T-helper 1 cell treated with Interleukin-12 subunit alpha and Interleukin-12 subunit beta and Interleukin-4 antibody, amounts not matched to agents 30 ng/mL and 1 ng/mL, for 36 hours (primary cell): ENCODE measurements around the gene ATAD3C. TPM values are rescaled to one million over a fixed set of nuclear protein-coding genes. Genes with fewer than 3 reads are reported as not detected.
"Not testable (repeated sequence)": the region's sequence is repeated elsewhere in the genome, so short reads cannot be mapped to it uniquely, and the experiment has no call there.

ENCODE experiments used
- intact Hi-C: fragments of 100-400 bp; cut with micrococcal nuclease; formaldehyde crosslinking; loops from one replicate; pipeline ENCODE4 v1.15.1; 2024
- total RNA-seq: library from RNA; stranded (reverse); gene quantifications from 2 replicates; pipeline ENCODE4 v1.2.3, GENCODE V29; 2022

ATAD3C gene
- total RNA-seq, 1 donor from 2014 or later: 1.5 TPM

DNA sequence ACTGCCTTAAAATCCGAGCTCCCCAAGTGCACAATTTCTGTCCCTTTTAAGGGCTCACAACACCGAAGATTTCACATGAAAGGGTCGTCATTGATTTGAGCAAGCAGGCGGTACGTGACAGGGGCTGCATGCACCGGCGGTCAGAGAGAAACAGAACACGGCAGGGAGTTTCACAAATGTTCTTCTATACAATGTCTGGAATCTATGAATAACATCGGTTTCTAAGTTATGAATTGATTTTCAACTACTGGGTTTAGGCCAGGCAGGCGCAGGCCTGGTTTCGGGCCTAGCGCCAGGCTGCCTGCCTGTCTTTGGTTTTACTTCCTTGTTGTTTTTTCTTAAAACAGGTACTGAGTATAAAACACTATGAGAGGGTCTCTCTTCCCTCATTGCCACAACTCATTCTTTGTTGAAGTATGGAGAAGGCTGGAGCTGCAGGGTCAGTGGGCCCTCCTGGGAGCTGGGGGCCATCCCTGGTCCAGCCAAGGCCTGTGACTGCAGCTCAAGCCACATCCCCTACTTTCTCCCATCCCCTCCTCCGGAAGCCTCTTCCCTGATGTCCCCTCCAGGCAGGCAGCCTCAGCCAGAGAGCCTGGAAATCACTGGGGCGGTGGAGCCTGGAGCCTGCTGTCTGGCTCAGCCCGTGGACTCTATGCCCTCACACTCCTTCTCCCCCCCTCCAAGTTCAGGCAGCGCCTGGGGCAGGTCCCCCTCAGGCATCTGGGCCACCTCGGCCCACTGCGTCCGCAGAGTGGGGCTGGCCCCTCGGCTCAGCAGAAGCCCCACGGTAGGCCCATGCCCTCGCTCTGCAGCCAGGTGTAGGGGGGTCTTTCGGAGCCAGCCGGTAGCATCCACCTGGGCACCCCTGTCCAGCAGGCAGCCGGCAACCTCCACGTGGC lies 30.8 kb upstream of the ATAD3C start:
- intact Hi-C loops: no loop called here

DNA sequence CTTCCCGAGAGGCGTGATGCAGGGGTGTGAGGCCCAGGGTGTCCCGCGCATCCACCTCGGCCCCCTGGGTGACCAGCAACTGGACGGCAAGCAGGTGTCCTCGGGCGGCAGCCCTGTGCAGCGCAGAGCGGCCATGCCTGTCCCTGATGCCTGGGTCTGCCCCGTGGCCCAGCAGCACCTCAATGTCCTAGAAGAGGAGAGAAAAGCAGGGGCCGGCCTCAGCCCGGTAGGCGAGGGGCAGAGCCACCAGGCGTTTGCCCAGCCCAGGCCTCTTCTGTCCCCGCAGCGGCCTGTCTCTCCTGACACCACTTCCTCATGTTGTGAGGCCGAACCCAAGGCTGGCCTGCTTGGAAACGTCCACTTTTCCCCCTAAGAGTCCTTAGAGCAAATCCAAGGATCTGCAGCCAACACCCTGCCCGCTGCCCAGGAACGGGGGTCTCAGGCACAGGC lies 30.1 kb upstream of the ATAD3C start:
- intact Hi-C loops: no loop called here

DNA sequence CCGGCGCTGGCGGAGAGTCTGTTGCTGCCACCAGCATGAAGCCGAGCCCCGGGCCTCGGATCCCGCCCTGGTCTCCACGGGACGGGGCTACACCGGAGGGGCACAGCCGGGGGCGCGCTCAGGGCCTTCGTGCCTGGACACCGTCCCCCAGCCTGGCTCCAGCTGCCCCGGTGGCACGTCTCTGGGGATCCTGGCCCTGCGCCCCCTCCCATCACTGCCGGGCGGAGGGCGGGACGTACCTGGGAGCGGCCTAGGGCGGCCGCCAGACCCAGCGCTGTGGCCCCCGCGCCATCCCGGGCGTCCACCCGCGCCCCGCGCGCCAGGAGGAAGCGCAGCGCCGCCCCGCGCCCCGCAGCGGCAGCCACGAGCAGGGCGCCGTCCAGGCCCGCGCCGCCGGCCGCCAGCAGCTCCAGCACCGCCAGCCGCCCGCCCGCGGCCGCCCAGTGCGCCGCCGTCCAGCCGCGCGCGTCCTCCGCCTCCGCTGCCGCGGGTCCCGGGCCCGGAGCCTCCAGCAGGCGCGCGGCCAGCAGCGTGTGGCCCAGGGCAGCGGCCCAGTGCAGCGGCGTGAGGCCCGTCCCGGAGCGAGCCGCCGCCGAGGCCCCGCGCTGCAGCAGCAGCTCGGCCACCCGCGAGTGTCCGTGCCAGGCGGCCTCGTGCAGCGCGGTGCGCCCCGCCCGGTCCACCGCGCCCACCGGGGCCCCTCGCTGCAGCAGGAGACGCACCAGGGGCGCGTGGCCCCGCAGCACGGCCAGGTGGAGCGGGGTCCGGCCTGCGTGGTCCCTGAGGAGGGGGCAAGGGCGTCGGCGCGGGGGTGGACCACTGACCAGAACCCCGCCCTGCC lies 29.5 kb upstream of the ATAD3C start:
- intact Hi-C loops: no loop called here

DNA sequence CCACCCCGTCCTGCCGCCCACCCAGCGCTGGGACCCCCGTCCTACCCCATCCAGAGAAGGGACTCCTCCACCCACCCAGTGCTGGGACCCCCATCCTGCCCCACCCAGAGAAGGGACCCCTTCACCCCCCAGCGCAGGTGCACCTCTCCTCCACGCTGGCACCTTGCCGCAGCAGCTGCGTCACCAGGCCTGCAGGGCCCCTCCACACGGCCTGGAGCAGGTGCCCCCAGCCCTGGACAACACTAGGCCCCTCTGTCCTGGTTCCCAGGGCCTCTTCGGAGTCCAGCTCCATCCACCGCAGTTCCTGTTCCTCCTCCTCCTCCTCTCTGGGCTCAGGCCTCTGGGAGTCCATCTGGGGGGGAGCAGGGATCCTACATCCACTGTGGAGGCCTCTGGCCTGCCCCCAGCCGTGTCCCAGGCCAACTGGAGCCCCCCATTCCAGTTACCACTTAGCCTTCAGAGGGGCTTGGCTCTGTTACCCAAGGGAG lies 28.8 kb upstream of the ATAD3C start:
- intact Hi-C loops: no loop called here

DNA sequence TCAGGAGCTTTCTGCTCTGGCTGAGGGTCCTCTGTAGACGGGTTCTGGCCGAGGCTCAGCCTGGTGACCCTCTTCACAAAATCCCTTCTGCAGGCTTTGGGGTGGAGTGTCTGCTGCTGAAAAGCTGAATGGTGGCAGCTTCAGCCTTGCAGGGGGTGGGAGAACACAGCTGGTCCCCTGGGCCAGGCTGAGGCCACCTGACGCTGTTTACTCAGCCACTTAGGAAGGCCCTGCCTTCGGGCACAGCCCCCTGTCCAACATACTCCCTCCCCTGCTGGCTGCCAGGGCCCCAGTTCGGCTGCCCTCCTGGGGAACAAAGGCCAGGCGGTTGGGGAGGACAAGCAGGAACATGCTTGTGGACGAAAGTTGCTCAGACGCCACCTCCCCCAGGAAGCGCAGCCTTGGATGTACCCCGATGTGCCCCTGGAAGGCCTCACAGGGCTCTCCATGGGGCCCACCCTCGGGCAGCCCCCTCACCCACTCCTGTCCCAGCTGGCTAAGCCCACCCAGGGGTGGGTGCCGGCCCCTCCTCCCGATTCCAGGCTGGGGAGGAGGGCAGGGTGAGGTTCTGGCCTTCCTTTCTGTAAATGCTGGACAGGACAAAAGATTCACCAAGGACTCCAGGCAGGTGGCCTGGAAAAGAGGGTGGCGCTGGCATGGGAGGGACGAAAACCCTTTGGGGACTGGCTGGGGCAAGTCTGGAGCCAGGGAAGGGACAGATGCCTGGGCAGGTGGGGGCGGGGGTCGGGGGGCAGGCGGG lies 28.2 kb upstream of the ATAD3C start, which contains the start of gene ANKRD65:
Gene ANKRD65 (minus strand): TSS at position 130 of the 760 bp plus-strand sequence. CDS start 271 bp downstream, outside the sequence.
- intact Hi-C loops: no loop called here

DNA sequence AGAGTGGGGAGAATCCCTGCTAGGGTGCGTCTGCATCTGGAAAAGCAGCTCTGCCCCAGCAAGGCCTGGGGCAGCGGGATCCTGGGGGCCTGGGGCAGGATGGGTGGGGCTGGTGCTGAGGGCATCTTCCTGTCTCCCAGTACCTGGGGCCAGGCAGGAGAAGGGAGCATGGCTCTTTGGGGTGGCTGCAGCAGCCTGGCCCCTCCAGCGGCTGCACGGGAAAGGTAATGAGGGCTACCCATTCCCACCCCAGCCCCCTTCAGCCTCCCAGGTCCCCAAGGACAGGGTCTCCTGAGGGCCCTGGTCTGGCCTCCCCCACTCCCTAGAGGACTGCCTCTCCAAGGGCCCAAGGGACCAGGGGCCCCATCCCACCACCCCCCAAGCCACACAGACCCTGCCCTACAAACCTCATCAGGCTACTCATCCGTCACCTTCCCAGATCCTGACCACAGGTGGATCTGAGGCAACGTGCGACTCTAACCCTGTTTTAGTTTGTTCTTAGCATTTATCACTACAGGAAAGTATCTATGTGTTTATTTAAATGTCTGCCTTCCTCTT lies 27.5 kb upstream of the ATAD3C start:
- intact Hi-C loops: no loop called here

DNA sequence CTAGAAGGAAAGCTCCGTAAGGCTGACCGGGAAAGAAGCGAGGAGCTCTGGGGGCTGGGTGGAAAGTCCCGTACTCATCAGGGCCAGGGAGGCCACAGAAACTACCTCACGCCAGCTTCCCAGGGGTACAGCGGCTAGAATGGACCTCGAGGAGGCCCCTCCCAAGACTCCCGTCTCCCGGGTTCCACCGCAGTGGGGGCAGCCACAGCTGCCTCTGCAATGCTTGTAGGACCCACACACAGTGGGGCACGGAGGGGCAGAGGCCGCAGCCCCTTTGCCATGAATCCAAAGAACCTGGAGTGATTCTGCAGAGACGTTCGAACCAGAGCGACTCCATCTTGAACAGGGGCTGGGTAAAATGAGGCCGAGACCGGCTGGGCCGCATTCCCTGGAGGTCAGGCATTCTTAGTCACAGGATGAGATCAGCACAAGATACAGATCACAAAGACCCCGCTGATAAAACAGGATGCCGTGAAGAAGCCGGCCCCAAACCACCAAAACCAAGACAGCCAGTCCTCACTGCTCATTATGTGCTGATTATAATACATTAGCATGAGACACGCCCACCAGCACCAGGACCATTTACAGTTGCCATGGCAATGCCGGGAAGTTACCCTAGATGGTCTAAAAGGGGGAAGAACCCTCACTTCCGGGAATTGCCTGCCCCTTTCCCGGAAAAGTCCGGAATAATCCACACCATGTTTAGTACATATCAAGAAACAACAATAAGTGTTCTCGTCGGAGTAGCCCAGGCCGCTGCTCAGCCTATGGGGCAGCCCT lies 26.8 kb upstream of the ATAD3C start:
- intact Hi-C loops: no loop called here

DNA sequence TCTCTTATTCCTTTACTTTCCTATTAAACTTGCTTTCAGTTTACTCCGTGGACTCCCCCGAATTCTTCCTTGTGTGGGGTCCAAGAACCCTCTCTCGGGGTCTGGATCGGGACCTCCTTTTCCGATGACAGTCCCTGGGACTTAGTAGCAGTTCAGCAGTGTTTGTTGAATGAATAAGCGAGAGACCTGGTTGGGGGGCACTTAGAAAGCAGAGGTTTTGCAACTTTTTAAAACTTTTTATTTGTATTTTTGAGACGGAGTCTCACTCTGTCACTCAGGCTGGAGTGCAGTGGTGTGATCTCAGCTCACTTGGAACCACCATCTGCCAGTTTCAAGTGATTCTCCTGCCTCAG lies 26.3 kb upstream of the ATAD3C start:
- intact Hi-C loops: no loop called here

DNA sequence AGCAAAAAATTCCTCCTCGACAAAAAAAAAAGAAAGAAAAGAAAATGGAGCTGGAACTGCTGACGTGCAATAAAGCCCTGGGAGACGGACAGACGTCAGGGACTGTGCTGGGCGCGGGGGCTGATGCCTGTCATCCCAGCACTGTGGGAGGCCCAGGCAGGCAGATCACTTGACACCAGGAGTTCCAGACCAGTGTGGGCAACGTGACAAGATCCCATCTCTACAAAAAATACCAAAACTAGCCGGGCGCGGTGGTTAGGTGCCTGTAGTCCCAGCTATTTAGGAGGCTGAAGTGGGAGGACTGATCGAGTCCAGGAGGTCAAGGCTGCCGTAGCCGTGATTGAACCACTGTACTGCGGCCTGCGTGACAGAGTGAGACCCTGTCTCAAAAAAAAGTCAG lies 24.8 kb upstream of the ATAD3C start:
- intact Hi-C loops: no loop called here

DNA sequence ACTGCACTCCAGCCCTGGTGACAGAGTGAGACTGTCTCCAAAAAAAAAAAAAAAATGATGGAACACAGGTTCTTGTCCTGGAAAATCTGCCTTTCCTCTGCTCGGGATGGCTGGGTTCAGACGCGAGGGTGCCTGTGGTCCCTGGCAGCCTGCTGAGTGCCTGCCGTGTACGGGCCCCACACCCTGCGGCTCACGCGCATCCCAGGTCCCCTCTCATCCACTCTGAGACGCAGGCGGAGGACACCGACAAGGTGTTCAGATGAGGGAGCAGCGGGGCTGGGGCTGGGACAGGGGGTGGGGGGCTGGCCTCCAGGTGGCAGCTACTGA lies 24.1 kb upstream of the ATAD3C start:
- intact Hi-C loops: no loop called here

DNA sequence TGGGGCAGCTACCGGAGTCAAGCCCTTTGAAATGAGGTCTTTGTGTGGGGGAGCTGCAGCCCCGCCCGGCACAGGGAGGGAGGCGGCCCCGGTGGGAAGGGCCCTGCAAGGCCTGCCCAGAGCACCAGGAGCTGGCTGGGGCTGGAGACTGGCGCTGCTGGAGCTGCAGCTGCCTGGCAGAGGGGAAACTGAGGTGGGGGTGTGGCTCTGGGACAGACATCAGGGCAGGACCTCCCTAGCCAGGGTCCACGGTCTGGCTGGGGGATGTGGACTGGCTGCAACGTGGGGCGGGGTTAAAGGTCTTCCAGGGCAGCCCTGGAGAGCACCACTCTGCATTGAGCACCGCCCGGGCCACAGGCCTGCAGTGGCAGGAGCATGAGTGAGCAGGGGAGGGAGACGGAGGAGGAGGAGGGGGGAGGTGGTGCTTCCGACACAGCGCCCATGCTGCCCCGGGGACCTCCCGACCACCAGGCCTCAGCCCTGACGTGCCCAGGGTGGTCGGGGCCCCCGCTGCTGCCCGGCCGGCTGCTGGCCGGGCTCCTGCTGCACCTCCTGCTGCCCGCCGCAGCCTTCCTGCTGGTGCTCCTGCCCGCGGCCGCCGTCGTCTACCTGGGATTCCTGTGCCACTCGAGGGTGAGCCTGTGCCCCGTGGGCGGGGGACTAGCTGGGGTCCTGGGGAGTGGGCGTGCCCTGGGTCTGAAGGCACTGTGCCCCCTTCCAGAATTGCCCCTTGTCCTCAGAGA lies 23.6 kb upstream of the ATAD3C start:
- intact Hi-C loops: no loop called here

DNA sequence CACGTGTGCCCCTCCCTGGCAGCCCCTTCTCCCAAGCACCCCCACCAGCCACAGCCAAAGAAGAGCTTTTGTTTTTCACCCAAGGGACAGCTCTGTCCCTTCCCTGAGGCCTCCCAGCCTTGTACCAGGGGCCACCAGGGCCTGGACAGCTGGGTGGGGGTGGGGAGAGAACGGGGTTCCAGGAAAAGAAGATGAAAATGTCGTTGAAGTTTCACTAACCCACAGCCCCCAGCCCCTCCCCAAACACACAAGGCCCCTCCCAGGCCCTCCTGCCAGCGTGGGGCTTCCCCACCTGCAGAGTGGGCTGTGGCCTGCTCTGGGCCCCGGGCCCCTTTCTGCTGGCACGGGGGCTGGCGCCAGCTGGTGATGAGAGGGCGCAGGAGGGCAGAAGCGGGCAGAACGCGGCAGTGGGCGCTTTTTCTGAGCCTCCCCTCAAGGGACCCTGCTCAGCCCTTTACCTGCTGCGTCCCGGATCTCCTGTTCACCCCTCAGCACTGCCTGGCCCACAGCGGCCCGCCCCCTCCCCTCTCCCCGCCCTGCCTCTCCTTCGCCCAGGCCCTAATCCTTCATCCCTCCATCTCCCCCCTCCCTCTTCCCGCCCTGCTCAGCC lies 22.9 kb upstream of the ATAD3C start:
- intact Hi-C loops: no loop called here

DNA sequence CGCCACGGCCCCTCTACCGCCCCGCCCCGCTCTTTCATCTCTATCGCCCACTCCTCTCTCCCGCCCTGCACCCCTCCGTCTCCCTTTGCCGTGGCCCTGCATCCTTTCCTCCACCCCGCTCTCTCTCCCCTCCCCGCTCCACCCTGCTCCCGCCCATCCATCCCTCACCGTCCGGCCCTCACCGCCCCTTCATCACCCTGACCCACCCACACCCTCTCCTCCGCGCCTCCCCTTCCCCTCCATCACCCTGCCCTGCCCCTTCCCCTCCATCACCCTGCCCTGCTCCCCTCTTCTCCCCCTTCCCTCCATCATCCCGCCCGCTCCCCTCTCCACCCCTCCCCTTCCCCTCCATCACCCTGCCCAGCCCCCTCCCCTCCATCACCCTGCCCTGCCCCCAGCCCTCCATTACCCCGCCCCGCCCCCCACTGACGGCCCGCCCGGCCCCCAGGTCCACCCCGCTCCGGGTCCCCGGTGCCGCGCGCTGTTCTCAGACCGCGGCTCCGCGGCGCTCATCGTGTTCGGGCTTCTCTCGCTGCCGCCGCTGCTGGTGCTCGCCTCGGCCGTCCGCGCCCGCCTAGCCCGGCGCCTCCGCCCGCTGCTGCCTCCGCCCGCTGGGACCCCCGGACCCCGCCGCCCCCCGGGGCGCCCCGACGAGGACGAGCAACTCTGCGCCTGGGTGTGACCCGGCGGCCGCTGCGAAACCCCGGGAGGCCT lies 22.2 kb upstream of the ATAD3C start:
- intact Hi-C loops: no loop called here

DNA sequence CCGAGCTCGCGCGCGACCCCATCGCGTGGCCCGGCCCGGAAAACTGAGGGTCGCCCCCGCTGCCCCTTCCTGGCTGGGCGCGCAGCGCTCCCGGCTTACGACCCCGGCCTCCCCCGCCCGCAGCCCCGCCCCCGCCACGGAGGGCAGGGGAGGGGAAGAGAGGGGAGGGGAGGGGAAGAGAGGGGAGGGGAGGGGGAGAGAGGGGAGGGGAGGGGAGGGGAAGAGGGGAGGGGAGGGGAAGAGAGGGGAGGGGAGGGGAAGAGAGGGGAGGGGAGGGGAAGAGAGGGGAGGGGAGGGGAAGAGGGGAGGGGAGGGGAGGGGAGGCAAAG lies 21.7 kb upstream of the ATAD3C start:
- intact Hi-C loops: no loop called here

DNA sequence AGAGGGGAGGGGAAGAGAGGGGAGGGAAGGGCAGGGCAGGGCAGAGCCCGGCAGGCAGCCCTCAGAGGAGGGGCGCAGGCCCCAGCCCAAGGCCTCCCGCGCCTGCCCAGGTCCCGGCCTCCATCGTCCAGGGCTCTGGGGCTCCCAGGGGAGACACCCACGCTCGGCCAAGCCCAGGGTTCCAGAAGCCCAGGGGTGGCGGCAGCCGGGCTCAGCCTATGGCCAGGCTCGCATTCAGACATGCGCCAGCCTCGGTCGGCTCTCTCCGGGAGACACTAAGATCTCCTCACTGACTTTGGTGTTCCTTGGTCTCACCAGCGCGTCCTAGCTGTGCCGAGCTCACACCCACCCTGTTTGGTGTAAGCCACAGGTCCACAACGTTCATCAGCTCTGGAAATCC lies 21.3 kb upstream of the ATAD3C start:
- intact Hi-C loops: no loop called here

DNA sequence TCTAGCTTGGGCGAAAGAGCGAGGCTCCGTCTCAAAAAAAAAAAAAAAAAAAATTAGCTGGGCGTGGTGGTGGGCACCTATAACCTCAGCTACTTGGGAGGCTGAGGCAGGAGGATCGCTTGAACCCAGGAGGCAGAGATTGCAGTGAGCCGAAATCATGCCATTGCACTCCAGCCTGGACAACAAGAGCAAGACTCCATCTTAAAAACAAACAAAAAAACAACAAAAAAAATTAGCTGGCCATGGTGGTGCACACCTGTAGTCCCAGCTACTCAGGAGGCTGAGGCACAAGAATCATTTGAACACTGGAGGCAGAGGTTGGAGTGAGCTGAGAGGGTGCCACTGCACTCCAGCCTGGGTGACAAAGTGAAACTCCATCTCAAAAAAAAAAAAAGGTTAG lies 20.5 kb upstream of the ATAD3C start:
- intact Hi-C loops: not testable (repeated sequence)

DNA sequence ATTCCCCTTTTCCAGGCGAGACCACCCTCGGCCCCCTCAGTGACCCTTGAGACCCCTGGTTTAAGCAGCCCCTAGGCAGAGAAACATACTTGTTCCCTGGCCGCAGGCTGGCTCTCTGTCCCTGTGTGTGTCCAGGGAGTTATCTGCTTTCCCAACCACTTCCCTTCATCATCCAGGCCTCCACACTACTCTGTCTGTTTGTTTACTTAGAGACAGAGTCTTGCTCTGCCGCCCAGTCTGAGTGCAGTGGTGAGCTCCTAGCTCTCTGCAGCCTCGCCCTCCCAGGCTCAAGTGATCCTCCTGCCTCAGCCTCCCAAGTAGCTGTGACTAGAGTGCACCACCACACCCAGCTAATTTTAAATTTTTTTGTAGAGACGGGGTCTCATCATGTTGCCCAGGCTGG lies 19.8 kb upstream of the ATAD3C start:
- intact Hi-C loops: no loop called here

DNA sequence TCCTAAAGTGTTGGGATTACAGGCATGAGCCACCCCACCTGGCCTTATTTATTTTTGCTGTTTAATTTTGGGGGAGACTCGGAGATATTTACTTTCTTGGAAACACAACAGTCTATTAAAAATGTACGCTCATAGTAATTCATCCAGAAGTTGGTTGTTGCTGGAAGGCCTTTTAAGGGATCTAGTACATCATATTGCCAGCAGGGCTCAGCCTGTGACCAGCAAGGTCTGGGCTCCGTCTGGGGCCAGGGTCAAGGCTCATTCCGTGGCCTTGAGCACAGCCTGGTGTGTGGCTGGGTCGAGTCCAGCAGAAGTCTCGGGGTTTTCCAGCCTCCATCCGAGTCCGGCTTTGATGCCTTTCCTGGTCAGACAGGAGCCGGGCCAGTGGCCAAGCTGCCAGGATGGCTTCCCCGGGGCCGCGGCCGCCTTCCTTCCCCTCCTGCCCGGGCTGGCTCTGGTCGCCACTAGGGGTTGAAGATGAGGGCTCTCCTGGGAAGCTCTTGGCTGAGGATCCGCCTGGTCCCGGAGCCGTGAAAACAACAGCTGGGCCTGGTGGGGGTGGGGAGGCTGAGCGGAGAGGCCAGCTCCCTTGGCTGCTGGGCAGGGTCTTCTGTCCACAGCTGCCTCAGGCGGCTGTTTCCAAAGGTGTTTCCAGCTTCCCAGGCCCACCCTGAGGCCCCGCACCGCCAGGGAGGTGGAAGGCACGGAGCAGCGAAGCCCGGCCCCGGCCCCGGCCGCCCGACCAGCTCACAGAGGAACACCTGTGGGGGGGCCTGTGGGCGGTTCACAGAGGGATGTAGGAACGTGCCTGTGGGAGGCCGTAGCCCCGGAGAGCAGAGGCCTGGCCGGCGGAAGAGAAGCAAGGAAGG lies 19.1 kb upstream of the ATAD3C start:
- intact Hi-C loops: no loop called here
